Neuronal stem cell (in vitro differentiated cells): ENCODE data around the gene ZBTB48.

Experiments
- DNase-seq: peaks from one replicate; pipeline ENCODE4 v3.0.0-alpha.2; 2013; ENCODE audit warnings: low spot score
- H2AFZ ChIP-seq: one replicate; pipeline ENCODE4 v1.6.1; 2013; ENCODE audit warnings: mild to moderate bottlenecking, low read length, inconsistent platforms
- H2AK5ac ChIP-seq: 2 replicates; pipeline ENCODE4 v1.6.1; 2013; ENCODE audit warnings: low read depth, mild to moderate bottlenecking, inconsistent platforms, low read length, moderate library complexity, mixed read lengths
- H2BK120ac ChIP-seq: 2 replicates; pipeline ENCODE4 v1.6.1; 2013; ENCODE audit warnings: low read depth, mild to moderate bottlenecking, inconsistent platforms, low read length, moderate library complexity, mixed read lengths
- H2BK12ac ChIP-seq: one replicate; pipeline ENCODE4 v1.6.1; 2013; ENCODE audit warnings: low read length, inconsistent platforms
- H2BK15ac ChIP-seq: 2 replicates; pipeline ENCODE4 v1.6.1; 2013; ENCODE audit warnings: mild to moderate bottlenecking, low read length, inconsistent platforms, mixed read lengths
- H2BK5ac ChIP-seq: one replicate; pipeline ENCODE4 v1.6.1; 2013; ENCODE audit warnings: inconsistent platforms, mild to moderate bottlenecking, low read length, moderate library complexity
- H3K14ac ChIP-seq: one replicate; pipeline ENCODE4 v1.6.1; 2013; ENCODE audit warnings: low read length, inconsistent platforms
- H3K18ac ChIP-seq: 2 replicates; pipeline ENCODE4 v1.6.1; 2013; ENCODE audit warnings: low read length, inconsistent platforms
- H3K23ac ChIP-seq: 2 replicates; pipeline ENCODE4 v1.6.1; 2013; ENCODE audit warnings: low read depth, mild to moderate bottlenecking, mixed read lengths, low read length, inconsistent platforms; ENCODE audit not compliant: poor library complexity
- H3K27ac ChIP-seq: replicated peaks from 3 replicates; pipeline ENCODE4 v1.5.1; 2013; ENCODE audit warnings: low read length, inconsistent platforms
- H3K27me3 ChIP-seq, 3 experiments: 2 replicates each; pipeline ENCODE4 v1.6.1; 2013; ENCODE audit warnings: low read length in 3 of 3, mild to moderate bottlenecking in 2 of 3, inconsistent platforms in 1 of 3, low read depth in 1 of 3, mixed read lengths in 1 of 3, moderate library complexity in 1 of 3; ENCODE audit not compliant: control insufficient read depth in 3 of 3, insufficient read depth in 3 of 3
- H3K36me3 ChIP-seq, 2 donors: replicated peaks in 1 of 2; 2 replicates each; pipeline ENCODE4 v1.6.1; 2013; ENCODE audit warnings: low read length in 2 of 2; ENCODE audit not compliant: control insufficient read depth in 2 of 2, insufficient read depth in 2 of 2
- H3K4ac ChIP-seq: 2 replicates; pipeline ENCODE4 v1.6.1; 2013; ENCODE audit warnings: inconsistent platforms, mild to moderate bottlenecking, low read length, moderate library complexity
- H3K4me1 ChIP-seq, 2 donors: 1 replicate in 1 of 2; 2 replicates in 1 of 2; pipeline ENCODE4 v1.6.1; 2013; ENCODE audit warnings: low read length in 2 of 2, low read depth in 1 of 2; ENCODE audit not compliant: control insufficient read depth in 2 of 2, insufficient read depth in 1 of 2
- H3K4me2 ChIP-seq: one replicate; pipeline ENCODE4 v1.6.1; 2013; ENCODE audit warnings: mild to moderate bottlenecking, low read length, inconsistent platforms; ENCODE audit not compliant: insufficient read depth, poor library complexity, severe bottlenecking
- H3K4me3 ChIP-seq, 2 donors: 2 replicates each; pipeline ENCODE4 v1.5.1; 2013; ENCODE audit warnings: low read length in 2 of 2, mild to moderate bottlenecking in 2 of 2, inconsistent platforms in 1 of 2, moderate library complexity in 1 of 2
- H3K79me1 ChIP-seq: one replicate; pipeline ENCODE4 v1.6.1; 2013; ENCODE audit warnings: low read depth, mild to moderate bottlenecking, inconsistent platforms, low read length, moderate library complexity
- H3K9ac ChIP-seq: one replicate; pipeline ENCODE4 v1.6.1; 2013; ENCODE audit warnings: mild to moderate bottlenecking, low read depth, low read length, inconsistent platforms; ENCODE audit not compliant: poor library complexity
- H3K9me3 ChIP-seq, 2 donors: replicated peaks in 1 of 2; 2 replicates each; pipeline versions ENCODE3 to v1.6.1; 2013; ENCODE audit warnings: low read length in 2 of 2, mild to moderate bottlenecking in 2 of 2, inconsistent platforms in 1 of 2, low read depth in 1 of 2, mixed read lengths in 1 of 2, moderate library complexity in 1 of 2; ENCODE audit not compliant: control insufficient read depth in 2 of 2, insufficient read depth in 1 of 2
- H4K8ac ChIP-seq: one replicate; pipeline ENCODE4 v1.6.1; 2013; ENCODE audit warnings: low read depth, mild to moderate bottlenecking, inconsistent platforms, low read length, moderate library complexity
- H4K91ac ChIP-seq: one replicate; pipeline ENCODE4 v1.6.1; 2013; ENCODE audit warnings: low read length, low read depth, mild to moderate bottlenecking, inconsistent platforms; ENCODE audit not compliant: poor library complexity
- WGBS, 2 donors: extraction: QIAGEN DNeasy Blood & Tissue Kit; methylation state at CpG; one replicate each; pipeline ENCODE4 v1.1.7; 2013; ENCODE audit warnings: missing lambda C conversion rate in 2 of 2, mixed read lengths in 1 of 2; ENCODE audit not compliant: insufficient read length in 2 of 2, insufficient replicate concordance in 1 of 2; ENCODE audit errors: extremely low coverage in 2 of 2; 5-methylcytosine and 5-hydroxymethylcytosine counted together

Gene ZBTB48

GRCh38 chr1:6574025-6574620, 5.7 kb upstream of the ZBTB48 start:
- Histone ChIP-seq H3K4ac (no peak overlapping the region), H2AK5ac (peak overlapping the region; percentile 40), H2AFZ (no peak overlapping the region), H3K4me2 (no peak overlapping the region), H3K36me3 (no peaks in the 10 kb centered on the region), H4K91ac (no peak overlapping the region), H3K27ac (no peak overlapping the region), H2BK12ac (peak overlapping the region; percentile 53), H3K27me3 (peaks cover 0 to 24% (median 0%) of the 10 kb centered on the region in 3 experiments), H3K4me1 (peaks cover 2 to 15% of the 10 kb centered on the region in 2 donors), H2BK5ac (no peak overlapping the region), H3K14ac (peak overlapping the region; percentile 66), H3K23ac (peak overlapping the region; percentile 69), H2BK120ac (no peak overlapping the region), H4K8ac (no peak overlapping the region), H3K9me3 (peaks cover 0 to 4% of the 10 kb centered on the region in 2 donors), H3K9ac (no peak overlapping the region), H3K4me3 (no peak overlapping the region), H2BK15ac (no peak overlapping the region), H3K79me1 (peaks cover 2% of the 10 kb centered on the region), H3K18ac (no peak overlapping the region)
- no peak for DNase-seq
- no CpG with 5 or more reads among the region's 8 CpGs for WGBS, 2 donors

- no CpG with 5 or more reads among the region's 14 CpGs for WGBS, 2 donors
- no peak overlapping the region for H2AFZ ChIP-seq
Measured at GRCh38 chr1:6574818-6575217, 5.0 kb upstream of the ZBTB48 start.

GRCh38 chr1:6577831-6578525, 1.8 kb upstream of the ZBTB48 start:
- Histone ChIP-seq H3K18ac (no peak overlapping the region), H3K36me3 (peaks cover 6 to 11% of the 10 kb centered on the region in 2 donors), H3K4me2 (no peak overlapping the region), H3K27ac (no peak overlapping the region), H2BK120ac (no peak overlapping the region), H3K27me3 (no peaks in the 10 kb centered on the region), H3K79me1 (peaks cover 10% of the 10 kb centered on the region), H2AK5ac (no peak overlapping the region), H3K4ac (no peak overlapping the region), H2BK15ac (no peak overlapping the region), H4K91ac (no peak overlapping the region), H3K4me3 (no peak overlapping the region), H4K8ac (no peak overlapping the region), H2AFZ (peak overlapping the region; percentile 36), H3K9me3 (no peaks in the 10 kb centered on the region), H3K14ac (no peak overlapping the region), H2BK5ac (no peak overlapping the region), H3K9ac (no peak overlapping the region), H2BK12ac (no peak overlapping the region), H3K4me1 (peaks cover 14 to 27% of the 10 kb centered on the region in 2 donors), H3K23ac (no peak overlapping the region)
- no CpG with 5 or more reads among the region's 6 CpGs for WGBS, 2 donors
- no peak for DNase-seq

More at GRCh38 chr1:6574818-6575217, 5.0 kb upstream of the ZBTB48 start:
- Histone ChIP-seq H3K18ac (no peak overlapping the region), H3K4me3 (no peak overlapping the region), H3K79me1 (peaks cover 4% of the 10 kb centered on the region), H3K4ac (no peak overlapping the region), H3K36me3 (no peaks in the 10 kb centered on the region), H2BK5ac (peak overlapping the region; percentile 35), H4K8ac (no peak overlapping the region), H3K9me3 (peaks cover 0 to 4% of the 10 kb centered on the region in 2 donors), H2BK15ac (peak overlapping the region; percentile 9), H3K27ac (no peak overlapping the region), H3K23ac (peak overlapping the region; percentile 69), H2AK5ac (peak overlapping the region; percentile 40), H2BK120ac (no peak overlapping the region), H3K9ac (no peak overlapping the region), H3K14ac (peak overlapping the region; percentile 66), H2BK12ac (no peak overlapping the region), H3K4me2 (no peak overlapping the region), H3K4me1 (peaks cover 7 to 18% of the 10 kb centered on the region in 2 donors), H3K27me3 (peaks cover 0 to 18% (median 0%) of the 10 kb centered on the region in 3 experiments), H4K91ac (no peak overlapping the region)
- no peak for DNase-seq

GRCh38 chr1:6578624-6579373, 995 bp upstream of the ZBTB48 start:
- peak overlapping the region; percentile 63 for H2AK5ac ChIP-seq
- peak overlapping the region; percentile 91 for H2AFZ ChIP-seq
- no peak overlapping the region for H3K23ac ChIP-seq
- peak overlapping the region; percentile 7 for H4K91ac ChIP-seq
- WGBS, 2 donors = no CpG with 5 or more reads among the region's 14 CpGs
- peak overlapping the region; percentile 83 for H2BK5ac ChIP-seq
- H2BK120ac ChIP-seq = peak overlapping the region; percentile 52
- no peaks in the 10 kb centered on the region for H3K9me3 ChIP-seq
- DNase-seq = no peak
- peak overlapping the region; percentile 65 for H3K27ac ChIP-seq
- peak overlapping the region in 1 of 2 donors; percentile 69 for H3K4me3 ChIP-seq
- H3K4me2 ChIP-seq = no peak overlapping the region
- peak overlapping the region; percentile 53 for H3K4ac ChIP-seq
- peak overlapping the region; percentile 74 for H3K9ac ChIP-seq
- H3K27me3 ChIP-seq = no peaks in the 10 kb centered on the region
- peak overlapping the region; percentile 52 for H4K8ac ChIP-seq
- peak overlapping the region; percentile 11 for H2BK15ac ChIP-seq
- H3K14ac ChIP-seq = peak overlapping the region; percentile 77
- peaks cover 6 to 11% of the 10 kb centered on the region in 2 donors for H3K36me3 ChIP-seq
- peak overlapping the region; percentile 14 for H2BK12ac ChIP-seq
- peaks cover 10% of the 10 kb centered on the region for H3K79me1 ChIP-seq
- peaks cover 14 to 27% of the 10 kb centered on the region in 2 donors for H3K4me1 ChIP-seq
- H3K18ac ChIP-seq = peak overlapping the region; percentile 95
